Memory B cell (primary cell): ENCODE data around the gene PPIG.
"Not testable (repeated sequence)": the region's sequence is repeated elsewhere in the genome, so short reads cannot be mapped to it uniquely, and the experiment has no call there.

Experiments
- ATAC-seq: fragments of 150-1000 bp; cut with Tn5 transposase; 2 replicates; pipeline ENCODE4 v1.10.0; 2021; ENCODE audit warnings: low read depth, mild to moderate bottlenecking, moderate library complexity
- DNase-seq, 2 donors: peaks; one replicate each; pipeline ENCODE4 v3.0.0; 2022; ENCODE audit warnings: low spot score in 2 of 2
- H3K27ac Mint-ChIP-seq: one replicate; pipeline ENCODE4 v1.8.0; 2022; ENCODE audit warnings: mild to moderate bottlenecking, moderate library complexity, mixed read lengths
- H3K27me3 Mint-ChIP-seq: one replicate; pipeline ENCODE4 v1.8.0; 2022; ENCODE audit warnings: mixed read lengths
- H3K36me3 Mint-ChIP-seq: one replicate; pipeline ENCODE4 v1.8.0; 2022; ENCODE audit warnings: mild to moderate bottlenecking, mixed read lengths
- H3K4me1 Mint-ChIP-seq: one replicate; pipeline ENCODE4 v1.8.0; 2022; ENCODE audit warnings: mixed read lengths
- H3K4me3 Mint-ChIP-seq: one replicate; pipeline ENCODE4 v1.8.0; 2022; ENCODE audit warnings: mild to moderate bottlenecking, moderate library complexity, mixed read lengths
- H3K9me3 Mint-ChIP-seq: one replicate; pipeline ENCODE4 v1.8.0; 2022; ENCODE audit warnings: mixed read lengths

Gene PPIG

GRCh38 chr2:169615982-169616381, 31.8 kb downstream of the PPIG start:
- H3K9me3 Mint-ChIP-seq, H3K4me3 Mint-ChIP-seq, DNase-seq, ATAC-seq, H3K27me3 Mint-ChIP-seq: not testable (repeated sequence)
- peaks cover 69% of the 10 kb centered on the region for H3K36me3 Mint-ChIP-seq
- peak overlapping the region; percentile 35 for H3K27ac Mint-ChIP-seq
- peaks cover 13% of the 10 kb centered on the region for H3K4me1 Mint-ChIP-seq

DNA sequence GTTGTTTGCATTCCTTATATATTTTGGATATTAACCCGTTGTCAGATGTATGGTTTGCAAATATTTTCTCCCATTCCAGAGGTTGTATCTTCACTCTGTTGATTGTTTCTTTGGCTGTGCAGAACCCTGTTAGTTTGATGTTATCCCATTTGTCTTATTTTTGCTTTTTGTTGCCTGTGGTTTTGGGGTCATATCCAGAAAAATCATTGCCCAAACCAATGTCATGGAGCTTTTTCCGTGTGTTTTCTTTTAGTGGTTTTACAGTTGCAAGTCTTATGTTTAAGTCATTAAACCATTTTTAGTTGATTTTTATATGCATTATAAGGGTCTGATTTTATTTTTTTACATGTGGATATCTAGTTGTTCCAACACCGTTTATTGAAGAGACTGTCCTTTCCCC, 35.8 kb downstream of the PPIG start:
- Mint-ChIP-seq H3K36me3 (peaks cover 63% of the 10 kb centered on the region), H3K27me3 (no peaks in the 10 kb centered on the region), H3K4me3 (no peak overlapping the region), H3K4me1 (peaks cover 13% of the 10 kb centered on the region), H3K9me3 (peaks cover 5% of the 10 kb centered on the region), H3K27ac (no peak overlapping the region)
- DNase-seq (no peak), ATAC-seq (no peak)

GRCh38 chr2:169620509-169620908, 36.4 kb downstream of the PPIG start:
- Mint-ChIP-seq H3K36me3 (peaks cover 60% of the 10 kb centered on the region), H3K4me1 (peaks cover 13% of the 10 kb centered on the region), H3K27ac (no peak overlapping the region), H3K27me3 (no peaks in the 10 kb centered on the region), H3K4me3 (no peak overlapping the region), H3K9me3 (peaks cover 5% of the 10 kb centered on the region)
- DNase-seq (no peak), ATAC-seq (no peak)

- Mint-ChIP-seq H3K4me3 (no peak overlapping the region), H3K27ac (no peak overlapping the region), H3K9me3 (peaks cover 2% of the 10 kb centered on the region), H3K4me1 (peaks cover 8% of the 10 kb centered on the region), H3K27me3 (no peaks in the 10 kb centered on the region), H3K36me3 (peaks cover 43% of the 10 kb centered on the region)
- ATAC-seq (no peak), DNase-seq (no peak)
Observed at GRCh38 chr2:169623235-169623634, 39.1 kb downstream of the PPIG start.

- DNase-seq (no peak), ATAC-seq (no peak)
- no peak overlapping the region for H3K27ac Mint-ChIP-seq
- H3K9me3 Mint-ChIP-seq: no peaks in the 10 kb centered on the region
- H3K4me1 Mint-ChIP-seq: no peaks in the 10 kb centered on the region
- H3K27me3 Mint-ChIP-seq: no peaks in the 10 kb centered on the region
- H3K4me3 Mint-ChIP-seq: no peak overlapping the region
- H3K36me3 Mint-ChIP-seq: peaks cover 25% of the 10 kb centered on the region
Observed at GRCh38 chr2:169625781-169626180, 41.6 kb downstream of the PPIG start.

- no peak overlapping the region for H3K4me3 Mint-ChIP-seq
- H3K4me1 Mint-ChIP-seq: no peaks in the 10 kb centered on the region
- H3K36me3 Mint-ChIP-seq: peaks cover 17% of the 10 kb centered on the region
- DNase-seq (no peak), ATAC-seq (no peak)
- H3K9me3 Mint-ChIP-seq: no peaks in the 10 kb centered on the region
- H3K27ac Mint-ChIP-seq: no peak overlapping the region
- no peaks in the 10 kb centered on the region for H3K27me3 Mint-ChIP-seq
Observed at GRCh38 chr2:169636440-169637097, 52.4 kb downstream of the PPIG start.

- peaks cover 15% of the 10 kb centered on the region for H3K36me3 Mint-ChIP-seq
- ATAC-seq: no peak
- H3K27me3 Mint-ChIP-seq: no peaks in the 10 kb centered on the region
- DNase-seq: no peak
- H3K27ac Mint-ChIP-seq: no peak overlapping the region
- H3K9me3 Mint-ChIP-seq: no peaks in the 10 kb centered on the region
- no peak overlapping the region for H3K4me3 Mint-ChIP-seq
- H3K4me1 Mint-ChIP-seq: no peaks in the 10 kb centered on the region
Observed at GRCh38 chr2:169637620-169638019, 53.5 kb downstream of the PPIG start.

DNA sequence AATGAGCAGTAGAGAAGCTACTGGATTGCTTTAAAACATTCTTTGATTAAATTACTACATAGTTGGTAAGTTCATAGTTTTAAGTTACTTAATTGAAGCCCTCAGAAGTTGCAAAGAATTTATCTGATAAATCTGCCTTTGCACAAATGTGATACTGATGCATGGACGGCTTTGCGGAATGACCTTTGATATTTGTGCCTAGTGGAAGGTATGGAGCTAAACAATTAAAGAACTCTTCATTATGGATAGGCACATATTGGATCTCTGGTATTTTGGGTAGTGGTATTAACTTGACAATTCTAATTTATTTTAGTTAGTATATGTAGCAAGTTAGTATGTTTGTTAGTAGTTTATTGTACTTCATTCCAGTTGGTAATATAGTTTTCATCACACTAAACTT, 56.0 kb downstream of the PPIG start:
- Mint-ChIP-seq H3K9me3 (no peaks in the 10 kb centered on the region), H3K36me3 (peaks cover 4% of the 10 kb centered on the region), H3K27ac (no peak overlapping the region), H3K4me3 (no peak overlapping the region), H3K27me3 (no peaks in the 10 kb centered on the region), H3K4me1 (no peaks in the 10 kb centered on the region)
- no peak for DNase-seq
- no peak for ATAC-seq

DNA sequence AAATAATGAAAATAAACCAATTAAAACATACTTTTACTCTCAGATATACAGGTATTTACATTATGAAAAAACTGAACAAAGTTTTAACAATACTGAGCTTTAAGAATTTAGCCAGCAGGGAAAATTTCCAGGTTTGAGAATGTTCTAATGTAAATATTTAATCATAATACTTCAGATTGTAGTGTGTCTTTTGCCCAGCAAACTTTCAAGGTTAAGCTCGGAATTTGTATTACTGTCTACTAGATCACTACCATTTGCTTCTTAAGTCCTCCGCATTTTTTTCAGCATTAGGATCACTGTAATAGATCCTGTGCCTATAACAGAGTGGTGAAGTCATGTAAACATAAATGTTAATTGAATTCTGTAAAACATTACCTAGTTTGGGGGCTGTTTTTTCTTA, 57.3 kb downstream of the PPIG start:
- DNase-seq: no peak
- H3K9me3 Mint-ChIP-seq: no peaks in the 10 kb centered on the region
- H3K27ac Mint-ChIP-seq: no peak overlapping the region
- no peak for ATAC-seq
- H3K4me1 Mint-ChIP-seq: no peaks in the 10 kb centered on the region
- H3K4me3 Mint-ChIP-seq: no peak overlapping the region
- peaks cover 4% of the 10 kb centered on the region for H3K36me3 Mint-ChIP-seq
- no peaks in the 10 kb centered on the region for H3K27me3 Mint-ChIP-seq

DNA sequence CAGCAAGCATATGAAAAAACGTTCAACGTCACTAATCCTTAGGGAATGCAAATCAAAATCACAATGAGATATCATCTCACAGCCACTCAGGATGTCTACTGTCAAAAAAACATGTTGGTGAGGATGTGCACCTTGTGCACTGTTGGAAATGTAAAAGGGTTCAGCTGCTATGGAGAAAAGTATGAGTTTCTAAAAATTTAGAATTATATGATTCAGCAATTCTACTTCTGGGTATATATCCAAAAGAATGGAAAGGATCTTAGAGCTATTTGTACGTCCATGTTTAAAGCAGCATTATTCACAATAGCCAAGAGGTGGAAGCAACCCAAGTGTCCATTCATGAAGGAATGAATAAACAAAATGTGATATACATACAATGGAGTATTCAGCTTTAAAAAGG, 60.0 kb downstream of the PPIG start:
- Mint-ChIP-seq H3K36me3 (peaks cover 2% of the 10 kb centered on the region), H3K4me3 (no peak overlapping the region), H3K27me3 (no peaks in the 10 kb centered on the region), H3K4me1 (no peaks in the 10 kb centered on the region), H3K27ac (no peak overlapping the region), H3K9me3 (no peaks in the 10 kb centered on the region)
- ATAC-seq (no peak), DNase-seq (no peak)

DNA sequence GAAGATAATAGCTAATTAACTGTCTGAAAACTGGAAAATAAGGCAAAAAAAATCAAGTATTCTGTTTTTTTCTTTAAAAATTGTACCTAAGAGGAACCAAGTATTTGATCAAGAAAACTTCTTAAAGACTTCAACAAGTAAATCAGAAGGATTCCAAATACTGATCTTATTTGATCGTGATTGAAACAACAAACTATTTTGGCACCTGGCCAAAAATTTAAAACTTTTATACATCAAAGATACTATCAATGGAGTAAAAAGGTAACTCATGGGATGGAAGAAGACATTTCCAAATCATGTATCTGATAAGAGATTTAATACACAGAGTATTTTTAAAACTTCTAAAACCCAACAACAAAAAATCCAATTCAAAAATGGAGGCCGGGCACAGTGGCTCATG, 63.3 kb downstream of the PPIG start:
- Mint-ChIP-seq H3K27ac (no peak overlapping the region), H3K9me3 (no peaks in the 10 kb centered on the region), H3K4me3 (no peak overlapping the region), H3K4me1 (no peaks in the 10 kb centered on the region), H3K27me3 (no peaks in the 10 kb centered on the region), H3K36me3 (no peaks in the 10 kb centered on the region)
- ATAC-seq (no peak), DNase-seq (no peak)

DNA sequence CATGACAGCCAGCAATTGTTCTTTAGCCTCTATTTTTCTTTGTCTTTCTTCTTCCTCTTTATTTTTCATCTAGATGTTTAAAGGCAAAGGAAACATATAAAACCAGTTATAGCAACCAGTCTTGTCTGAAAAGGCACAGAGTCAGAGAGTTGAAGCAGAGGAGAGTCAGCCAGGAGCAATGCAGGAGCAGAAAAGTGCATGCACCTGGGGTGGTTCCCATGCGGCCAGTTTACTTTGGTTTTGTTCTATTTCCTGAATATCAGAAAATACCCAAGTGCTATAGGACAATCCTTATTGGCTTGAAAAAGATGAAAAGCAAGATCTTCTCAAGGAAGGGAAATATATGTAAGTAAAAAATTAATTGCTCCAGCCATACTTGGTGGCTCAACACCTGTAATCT, 65.1 kb downstream of the PPIG start:
- Mint-ChIP-seq H3K27me3 (peaks cover 3% of the 10 kb centered on the region), H3K27ac (no peak overlapping the region), H3K36me3 (no peaks in the 10 kb centered on the region), H3K9me3 (no peaks in the 10 kb centered on the region), H3K4me3 (no peak overlapping the region), H3K4me1 (no peaks in the 10 kb centered on the region)
- ATAC-seq (no peak), DNase-seq (no peak)

DNA sequence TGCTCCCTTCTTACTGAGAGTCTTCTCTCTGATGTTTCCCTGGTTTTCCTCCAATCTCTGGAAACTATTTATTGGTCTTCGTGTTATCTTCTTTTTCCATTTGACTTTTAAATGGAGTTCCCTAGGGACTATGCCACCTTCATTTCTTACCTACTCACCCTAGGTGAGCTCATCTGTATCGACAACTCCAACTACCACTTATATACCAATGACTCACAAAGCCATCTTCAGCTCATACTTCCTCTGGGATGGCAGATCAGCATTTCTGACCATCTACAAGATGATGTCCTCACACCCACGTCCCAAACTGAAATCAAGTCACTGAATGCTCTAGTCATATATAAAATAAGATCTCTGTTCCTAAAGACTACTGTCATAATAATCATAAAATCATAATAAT, 69.5 kb downstream of the PPIG start:
- H3K27me3 Mint-ChIP-seq: peaks cover 5% of the 10 kb centered on the region
- DNase-seq (no peak), ATAC-seq (no peak)
- peaks cover 3% of the 10 kb centered on the region for H3K9me3 Mint-ChIP-seq
- no peaks in the 10 kb centered on the region for H3K36me3 Mint-ChIP-seq
- H3K4me3 Mint-ChIP-seq: no peak overlapping the region
- H3K27ac Mint-ChIP-seq: no peak overlapping the region
- peaks cover 4% of the 10 kb centered on the region for H3K4me1 Mint-ChIP-seq

- Mint-ChIP-seq H3K9me3 (peaks cover 4% of the 10 kb centered on the region), H3K36me3 (no peaks in the 10 kb centered on the region), H3K4me1 (peaks cover 12% of the 10 kb centered on the region), H3K27me3 (peaks cover 5% of the 10 kb centered on the region), H3K4me3 (no peak overlapping the region), H3K27ac (no peak overlapping the region)
- no peak for DNase-seq
- ATAC-seq: no peak
Observed at GRCh38 chr2:169656164-169656563, 72.0 kb downstream of the PPIG start.

- peak overlapping the region; percentile 25 for H3K27ac Mint-ChIP-seq
- DNase-seq (no peak), ATAC-seq (no peak)
- no peaks in the 10 kb centered on the region for H3K36me3 Mint-ChIP-seq
- no peak overlapping the region for H3K4me3 Mint-ChIP-seq
- H3K4me1 Mint-ChIP-seq: peaks cover 16% of the 10 kb centered on the region
- peaks cover 4% of the 10 kb centered on the region for H3K9me3 Mint-ChIP-seq
- peaks cover 3% of the 10 kb centered on the region for H3K27me3 Mint-ChIP-seq
Observed at GRCh38 chr2:169658877-169659276, 74.7 kb downstream of the PPIG start.
